ENCODE measurements around the gene TDP1.

DNA sequence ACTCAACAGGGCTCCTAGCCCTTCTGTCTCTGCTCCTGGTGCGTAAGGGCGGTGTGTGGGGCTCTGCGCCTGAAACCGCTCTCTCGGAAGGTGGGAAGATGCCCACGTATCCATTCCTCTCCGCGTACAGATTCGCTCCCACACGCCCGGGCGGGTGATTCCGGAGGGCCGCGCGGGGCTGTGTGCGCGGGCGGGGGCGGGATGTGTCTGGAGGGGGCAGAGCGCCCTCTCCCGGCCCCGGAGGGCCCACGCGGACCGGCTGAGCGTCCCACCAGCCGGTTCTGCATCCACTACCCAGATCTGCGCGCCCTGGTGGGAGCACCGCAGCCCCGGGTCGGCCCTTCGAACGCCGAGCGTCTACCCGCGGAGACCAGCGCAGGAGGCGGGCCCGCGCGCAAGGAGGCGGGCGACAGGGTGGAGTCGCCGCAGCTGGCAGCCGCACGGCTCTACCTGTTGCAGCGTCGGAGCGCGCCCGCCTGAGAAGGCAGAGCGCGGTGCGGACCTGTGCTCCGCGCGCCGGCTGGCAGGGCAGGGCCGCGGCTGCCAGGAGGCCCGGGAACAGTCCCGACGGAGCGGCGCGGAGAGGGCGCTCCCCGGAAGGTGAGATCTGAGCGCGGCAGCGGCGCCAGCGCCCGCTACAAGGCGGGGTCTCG is 104.7 kb downstream of the TDP1 start:
- TF ChIP-seq, protein P1, sequence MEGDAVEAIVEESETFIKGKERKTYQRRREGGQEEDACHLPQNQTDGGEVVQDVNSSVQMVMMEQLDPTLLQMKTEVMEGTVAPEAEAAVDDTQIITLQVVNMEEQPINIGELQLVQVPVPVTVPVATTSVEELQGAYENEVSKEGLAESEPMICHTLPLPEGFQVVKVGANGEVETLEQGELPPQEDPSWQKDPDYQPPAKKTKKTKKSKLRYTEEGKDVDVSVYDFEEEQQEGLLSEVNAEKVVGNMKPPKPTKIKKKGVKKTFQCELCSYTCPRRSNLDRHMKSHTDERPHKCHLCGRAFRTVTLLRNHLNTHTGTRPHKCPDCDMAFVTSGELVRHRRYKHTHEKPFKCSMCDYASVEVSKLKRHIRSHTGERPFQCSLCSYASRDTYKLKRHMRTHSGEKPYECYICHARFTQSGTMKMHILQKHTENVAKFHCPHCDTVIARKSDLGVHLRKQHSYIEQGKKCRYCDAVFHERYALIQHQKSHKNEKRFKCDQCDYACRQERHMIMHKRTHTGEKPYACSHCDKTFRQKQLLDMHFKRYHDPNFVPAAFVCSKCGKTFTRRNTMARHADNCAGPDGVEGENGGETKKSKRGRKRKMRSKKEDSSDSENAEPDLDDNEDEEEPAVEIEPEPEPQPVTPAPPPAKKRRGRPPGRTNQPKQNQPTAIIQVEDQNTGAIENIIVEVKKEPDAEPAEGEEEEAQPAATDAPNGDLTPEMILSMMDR (conservative IDR thresholded peaks at IDR 0.05; ENCODE audit: low read length), result peak; percentile 51
- no peak for TF ChIP-seq EZH2phosphoT487 (IDR thresholded peaks at IDR 0.05; ENCODE audit: borderline replicate concordance, low read depth, low read length)
